K562 (cell line): ENCODE data around the gene WDR27.

Experiments used
- EZH2 ChIP-seq: IDR thresholded peaks from 2 replicates; pipeline ENCODE4 v1.6.1; 2012; ENCODE audit warnings: low read depth, mild to moderate bottlenecking, inconsistent platforms, low read length, borderline replicate concordance
- HDGF ChIP-seq: fragments of 450-650 bp; IDR thresholded peaks from 2 replicates; pipeline ENCODE4 v1.6.1; 2016
- HNRNPL ChIP-seq: fragments of 200-400 bp; formaldehyde crosslinking; IDR thresholded peaks from 2 replicates; pipeline ENCODE4 v1.6.1; 2017; ENCODE audit warnings: low read depth, mild to moderate bottlenecking, low read length
- KAT2B ChIP-seq: IDR thresholded peaks from one replicate; pipeline ENCODE4 v1.6.1; 2012; ENCODE audit warnings: low read depth, mild to moderate bottlenecking, control low read depth, inconsistent platforms, low read length, moderate library complexity
- POLR2A ChIP-seq: fragments of 450-650 bp; conservative IDR thresholded peaks from 2 replicates; pipeline ENCODE4 v1.6.1; 2016
- RBM15 ChIP-seq: fragments of 200-400 bp; formaldehyde crosslinking; IDR thresholded peaks from 2 replicates; pipeline ENCODE4 v1.6.1; 2018; ENCODE audit warnings: mild to moderate bottlenecking, low read length, moderate library complexity; ENCODE audit not compliant: insufficient read depth
- RBM39 ChIP-seq: fragments of 200-400 bp; formaldehyde crosslinking; optimal IDR thresholded peaks from 2 replicates; pipeline ENCODE3; 2018; ENCODE audit warnings: low read depth, low read length
- TBP ChIP-seq: optimal IDR thresholded peaks from 2 replicates; pipeline ENCODE3; 2011; ENCODE audit warnings: low read depth, low read length, improper control_type of control experiment
- TF ChIP-seq, protein P1 (sequence below), 3 experiments: IDR thresholded peaks in 2 of 3; conservative IDR thresholded peaks in 1 of 3; 2 replicates each; pipeline ENCODE4 v1.5.1; 2011 to 2012; ENCODE audit warnings: low read length in 3 of 3, mild to moderate bottlenecking in 3 of 3, control low read depth in 2 of 3, improper control_type of control experiment in 1 of 3, inconsistent platforms in 1 of 3, low read depth in 1 of 3, mixed read lengths in 1 of 3, moderate library complexity in 1 of 3; ENCODE audit not compliant: insufficient read depth in 2 of 3
- TF ChIP-seq, protein P2 (sequence below): fragments of 450-650 bp; IDR thresholded peaks from 2 replicates; pipeline ENCODE4 v1.6.1; 2016; ENCODE audit warnings: antibody characterized with exemption

GRCh38 chr6:169425628-169426370, 276.0 kb downstream of the WDR27 start:
- TF ChIP-seq EZH2 (no peak), TBP (no peak), HNRNPL (no peak), KAT2B (no peak), RBM39 (no peak), POLR2A (no peak), RBM15 (no peak), HDGF (no peak)
- TF ChIP-seq, protein P1, sequence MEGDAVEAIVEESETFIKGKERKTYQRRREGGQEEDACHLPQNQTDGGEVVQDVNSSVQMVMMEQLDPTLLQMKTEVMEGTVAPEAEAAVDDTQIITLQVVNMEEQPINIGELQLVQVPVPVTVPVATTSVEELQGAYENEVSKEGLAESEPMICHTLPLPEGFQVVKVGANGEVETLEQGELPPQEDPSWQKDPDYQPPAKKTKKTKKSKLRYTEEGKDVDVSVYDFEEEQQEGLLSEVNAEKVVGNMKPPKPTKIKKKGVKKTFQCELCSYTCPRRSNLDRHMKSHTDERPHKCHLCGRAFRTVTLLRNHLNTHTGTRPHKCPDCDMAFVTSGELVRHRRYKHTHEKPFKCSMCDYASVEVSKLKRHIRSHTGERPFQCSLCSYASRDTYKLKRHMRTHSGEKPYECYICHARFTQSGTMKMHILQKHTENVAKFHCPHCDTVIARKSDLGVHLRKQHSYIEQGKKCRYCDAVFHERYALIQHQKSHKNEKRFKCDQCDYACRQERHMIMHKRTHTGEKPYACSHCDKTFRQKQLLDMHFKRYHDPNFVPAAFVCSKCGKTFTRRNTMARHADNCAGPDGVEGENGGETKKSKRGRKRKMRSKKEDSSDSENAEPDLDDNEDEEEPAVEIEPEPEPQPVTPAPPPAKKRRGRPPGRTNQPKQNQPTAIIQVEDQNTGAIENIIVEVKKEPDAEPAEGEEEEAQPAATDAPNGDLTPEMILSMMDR (IDR thresholded peaks at IDR 0.05 in 2 of 3, conservative IDR thresholded peaks at IDR 0.05 in 1 of 3; ENCODE audit: insufficient read depth in 2 of 3, low read depth in 1 of 3, low read length in 3 of 3): no peak
- TF ChIP-seq, protein P2, sequence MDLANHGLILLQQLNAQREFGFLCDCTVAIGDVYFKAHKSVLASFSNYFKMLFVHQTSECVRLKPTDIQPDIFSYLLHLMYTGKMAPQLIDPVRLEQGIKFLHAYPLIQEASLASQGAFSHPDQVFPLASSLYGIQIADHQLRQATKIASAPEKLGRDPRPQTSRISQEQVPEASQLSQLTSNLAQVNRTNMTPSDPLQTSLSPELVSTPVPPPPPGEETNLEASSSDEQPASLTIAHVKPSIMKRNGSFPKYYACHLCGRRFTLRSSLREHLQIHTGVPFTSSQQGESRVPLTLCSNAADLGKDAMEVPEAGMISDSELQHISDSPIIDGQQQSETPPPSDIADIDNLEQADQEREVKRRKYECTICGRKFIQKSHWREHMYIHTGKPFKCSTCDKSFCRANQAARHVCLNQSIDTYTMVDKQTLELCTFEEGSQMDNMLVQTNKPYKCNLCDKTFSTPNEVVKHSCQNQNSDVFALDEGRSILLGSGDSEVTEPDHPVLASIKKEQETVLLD: no peak
